ENCODE measurements around the gene KCNJ10.
"Not testable (repeated sequence)": the region's sequence is repeated elsewhere in the genome, so short reads cannot be mapped to it uniquely, and the experiment has no call there.

Gene KCNJ10

GRCh38 chr1:160061369-160062229 lies 8.4 kb downstream of the KCNJ10 start:
- no peak for DNase-seq (ENCODE audit: low read depth)

- DNase-seq (ENCODE audit: low read depth) = no peak
Observed at GRCh38 chr1:160058087-160058486, 11.9 kb downstream of the KCNJ10 start.

- DNase-seq (ENCODE audit: low read depth) = no peak
Observed at GRCh38 chr1:160056648-160057169, 13.3 kb downstream of the KCNJ10 start.

GRCh38 chr1:160053548-160054365 lies 16.2 kb downstream of the KCNJ10 start:
- DNase-seq (ENCODE audit: low read depth) = no peak

- DNase-seq (ENCODE audit: low read depth) = no peak
Observed at GRCh38 chr1:160052936-160053335, 17.0 kb downstream of the KCNJ10 start.

- DNase-seq (ENCODE audit: low read depth) = no peak
Observed at GRCh38 chr1:160050619-160051018, 19.3 kb downstream of the KCNJ10 start.

- not testable (repeated sequence) for DNase-seq (ENCODE audit: low read depth)
Observed at GRCh38 chr1:160050182-160050581, 19.8 kb downstream of the KCNJ10 start.

- DNase-seq (ENCODE audit: low read depth) = no peak
Observed at GRCh38 chr1:160049101-160049500, 20.9 kb downstream of the KCNJ10 start.

GRCh38 chr1:160048335-160048734 lies 21.6 kb downstream of the KCNJ10 start:
- DNase-seq (ENCODE audit: low read depth) = no peak

GRCh38 chr1:160047111-160047991 lies 22.6 kb downstream of the KCNJ10 start:
- no peak for DNase-seq (ENCODE audit: low read depth)

GRCh38 chr1:160046494-160047110 lies 23.4 kb downstream of the KCNJ10 start:
- no peak for DNase-seq (ENCODE audit: low read depth)

GRCh38 chr1:160045653-160046052 lies 24.3 kb downstream of the KCNJ10 start:
- DNase-seq (ENCODE audit: low read depth) = no peak

GRCh38 chr1:160043543-160043942 lies 26.4 kb downstream of the KCNJ10 start:
- DNase-seq (ENCODE audit: low read depth) = no peak

- DNase-seq (ENCODE audit: low read depth) = no peak
Observed at GRCh38 chr1:160040476-160040875, 29.5 kb downstream of the KCNJ10 start.

GRCh38 chr1:160032165-160032820 lies 37.7 kb downstream of the KCNJ10 start:
- DNase-seq (ENCODE audit: low read depth) = no peak

GRCh38 chr1:160031365-160032164 lies 38.4 kb downstream of the KCNJ10 start, which contains the start of gene PIGM:
Gene PIGM, minus strand, starts transcription at chr1:160031990. Its CDS starts 251 bp downstream, at chr1:160031739.
- DNase-seq (ENCODE audit: low read depth) = peak; percentile 90

GRCh38 chr1:160030657-160031364 lies 39.1 kb downstream of the KCNJ10 start:
- no peak for DNase-seq (ENCODE audit: low read depth)

GRCh38 chr1:160028426-160028825 lies 41.5 kb downstream of the KCNJ10 start:
- DNase-seq (ENCODE audit: low read depth) = no peak

GRCh38 chr1:160025314-160025713 lies 44.6 kb downstream of the KCNJ10 start:
- DNase-seq (ENCODE audit: low read depth) = no peak

Data from activated T-cell treated with anti-CD3 and anti-CD28 coated beads for 24 hours (primary cell).